Activated T-cell treated with anti-CD3 and anti-CD28 coated beads, Interleukin-2, amount 50 U/mL, for 24 hours (primary cell): ENCODE results near the gene ALDH5A1.

ENCODE experiments used
- DNase-seq: peaks from one replicate; pipeline ENCODE4 v3.0.0-alpha.2; 2020
- H3K27ac Mint-ChIP-seq: 2 replicates; pipeline ENCODE4 v1.8.0; 2020; ENCODE audit warnings: mild to moderate bottlenecking, mixed read lengths
- H3K27me3 Mint-ChIP-seq: 2 replicates; pipeline ENCODE4 v1.8.0; 2020; ENCODE audit warnings: mixed read lengths
- H3K36me3 Mint-ChIP-seq: 2 replicates; pipeline ENCODE4 v1.8.0; 2020; ENCODE audit warnings: low read depth, mixed read lengths
- H3K4me1 Mint-ChIP-seq: 2 replicates; pipeline ENCODE4 v1.8.0; 2020; ENCODE audit warnings: low read depth, mixed read lengths
- H3K4me3 Mint-ChIP-seq: 2 replicates; pipeline ENCODE4 v1.8.0; 2020; ENCODE audit warnings: mild to moderate bottlenecking, moderate library complexity, mixed read lengths
- H3K9me3 Mint-ChIP-seq: 2 replicates; pipeline ENCODE4 v1.8.0; 2020; ENCODE audit warnings: mixed read lengths

Gene ALDH5A1

GRCh38 chr6:24472181-24472580 lies 22.6 kb upstream of the ALDH5A1 start:
- Mint-ChIP-seq H3K27me3 (no peaks in the 10 kb centered on the region), H3K4me1 (no peaks in the 10 kb centered on the region), H3K9me3 (no peaks in the 10 kb centered on the region), H3K4me3 (no peak overlapping the region), H3K36me3 (no peaks in the 10 kb centered on the region), H3K27ac (no peak overlapping the region)
- DNase-seq = no peak

DNA sequence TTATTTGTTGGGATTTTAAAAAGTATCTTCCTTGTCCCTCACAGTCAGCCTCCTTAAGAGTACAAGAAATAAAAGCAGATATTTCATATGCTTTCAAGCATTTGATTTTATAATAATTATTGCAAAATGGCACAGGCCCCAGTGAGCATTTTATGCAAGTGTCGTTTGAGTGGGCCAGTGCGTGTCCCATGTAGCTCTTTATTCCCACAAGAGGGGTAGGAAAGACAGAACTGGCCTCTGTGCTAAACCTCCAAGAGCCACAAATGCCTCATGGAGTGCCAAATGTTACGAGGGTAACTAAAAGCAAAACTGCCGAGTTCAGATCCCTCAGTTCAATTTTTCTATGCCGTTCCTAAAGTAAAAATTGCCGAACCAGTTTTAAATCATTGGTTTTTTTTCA lies 18.1 kb upstream of the ALDH5A1 start:
- Mint-ChIP-seq H3K27ac (no peak overlapping the region), H3K4me3 (no peak overlapping the region), H3K9me3 (no peaks in the 10 kb centered on the region), H3K4me1 (no peaks in the 10 kb centered on the region), H3K36me3 (no peaks in the 10 kb centered on the region), H3K27me3 (no peaks in the 10 kb centered on the region)
- no peak for DNase-seq

GRCh38 chr6:24477070-24477469 lies 17.7 kb upstream of the ALDH5A1 start:
- Mint-ChIP-seq H3K4me3 (no peak overlapping the region), H3K4me1 (no peaks in the 10 kb centered on the region), H3K27ac (no peak overlapping the region), H3K9me3 (no peaks in the 10 kb centered on the region), H3K36me3 (no peaks in the 10 kb centered on the region), H3K27me3 (no peaks in the 10 kb centered on the region)
- DNase-seq = no peak

GRCh38 chr6:24478903-24479302 lies 15.9 kb upstream of the ALDH5A1 start:
- no peaks in the 10 kb centered on the region for H3K36me3 Mint-ChIP-seq
- H3K27ac Mint-ChIP-seq = no peak overlapping the region
- DNase-seq = no peak
- H3K27me3 Mint-ChIP-seq = no peaks in the 10 kb centered on the region
- no peaks in the 10 kb centered on the region for H3K9me3 Mint-ChIP-seq
- no peaks in the 10 kb centered on the region for H3K4me1 Mint-ChIP-seq
- no peak overlapping the region for H3K4me3 Mint-ChIP-seq

DNA sequence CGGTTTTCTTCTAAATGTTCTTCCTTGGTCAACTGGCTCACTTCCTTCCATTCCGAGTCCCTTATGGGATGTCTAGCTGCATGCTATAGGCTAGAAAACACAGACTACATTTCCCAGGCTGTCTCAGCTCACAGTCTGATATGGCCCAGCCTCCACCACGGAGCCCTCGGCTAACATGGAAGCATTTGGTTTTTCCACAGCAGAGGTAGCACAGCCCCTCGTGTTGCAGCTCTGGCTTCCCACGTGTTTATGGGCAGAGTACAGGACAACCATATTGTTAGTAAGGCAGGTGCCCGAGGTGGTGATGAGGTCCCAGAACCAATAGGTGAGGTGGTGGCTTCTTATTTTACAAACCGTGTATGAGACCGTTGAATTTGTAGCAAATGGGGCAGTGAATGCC lies 14.1 kb upstream of the ALDH5A1 start:
- Mint-ChIP-seq H3K27me3 (no peaks in the 10 kb centered on the region), H3K27ac (no peak overlapping the region), H3K36me3 (no peaks in the 10 kb centered on the region), H3K4me3 (no peak overlapping the region), H3K9me3 (no peaks in the 10 kb centered on the region), H3K4me1 (no peaks in the 10 kb centered on the region)
- no peak for DNase-seq

DNA sequence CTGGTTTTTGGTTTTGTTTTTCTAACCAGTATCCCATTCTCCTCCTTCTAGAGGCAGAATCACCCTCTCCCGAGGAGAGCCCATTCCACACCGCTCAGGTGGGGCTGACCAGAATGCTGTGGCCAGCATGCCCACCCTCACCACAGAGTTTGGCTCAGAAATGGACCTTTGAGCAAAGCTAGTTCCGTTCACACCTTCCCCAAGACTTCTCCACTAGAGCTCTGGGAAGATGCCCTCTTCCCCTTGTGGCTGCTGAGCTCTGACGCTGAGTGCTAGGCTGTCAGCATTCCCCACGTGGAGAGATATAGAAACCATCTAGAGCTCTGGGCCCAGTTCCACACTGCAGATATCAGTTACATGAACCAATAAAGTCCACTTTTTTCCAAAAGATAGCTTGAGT lies 13.3 kb upstream of the ALDH5A1 start:
- no peaks in the 10 kb centered on the region for H3K36me3 Mint-ChIP-seq
- no peak for DNase-seq
- H3K27ac Mint-ChIP-seq = no peak overlapping the region
- no peaks in the 10 kb centered on the region for H3K4me1 Mint-ChIP-seq
- no peak overlapping the region for H3K4me3 Mint-ChIP-seq
- no peaks in the 10 kb centered on the region for H3K27me3 Mint-ChIP-seq
- no peaks in the 10 kb centered on the region for H3K9me3 Mint-ChIP-seq

DNA sequence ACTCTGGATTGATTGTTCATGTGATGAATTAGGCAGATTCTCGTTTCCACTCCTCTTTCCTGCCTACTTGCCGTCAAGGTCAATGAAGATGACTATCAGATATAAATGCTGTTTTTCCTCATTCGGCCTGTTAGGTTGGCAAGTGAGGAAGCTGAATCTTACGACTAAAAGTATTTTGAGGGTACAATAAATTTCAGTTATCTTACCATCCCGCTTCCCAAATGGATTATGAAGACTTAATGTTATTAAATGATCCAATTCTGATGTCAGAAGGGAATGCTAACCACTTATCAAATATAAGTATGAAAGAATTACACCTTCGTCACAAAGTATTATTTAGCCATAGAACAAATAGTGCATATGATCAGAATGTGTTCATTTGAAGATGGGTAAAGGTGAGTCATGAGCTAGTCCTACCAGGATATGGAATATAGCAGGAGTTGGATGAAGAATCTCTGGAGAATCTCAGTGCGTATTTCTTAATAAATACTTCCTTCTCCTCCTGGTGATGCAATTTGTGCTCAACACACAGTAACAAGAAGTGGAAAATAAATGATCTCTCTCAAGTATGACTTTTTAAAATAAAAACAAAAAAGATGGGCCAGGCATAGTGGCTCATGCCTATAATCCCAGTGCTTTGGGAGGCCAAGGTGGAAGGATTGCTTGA lies 10.0 kb upstream of the ALDH5A1 start:
- H3K27me3 Mint-ChIP-seq = no peaks in the 10 kb centered on the region
- H3K9me3 Mint-ChIP-seq = no peaks in the 10 kb centered on the region
- H3K36me3 Mint-ChIP-seq = no peaks in the 10 kb centered on the region
- H3K4me3 Mint-ChIP-seq = no peak overlapping the region
- DNase-seq = no peak
- H3K4me1 Mint-ChIP-seq = no peaks in the 10 kb centered on the region
- H3K27ac Mint-ChIP-seq = no peak overlapping the region

GRCh38 chr6:24486065-24486464 lies 8.7 kb upstream of the ALDH5A1 start:
- Mint-ChIP-seq H3K4me1 (no peaks in the 10 kb centered on the region), H3K9me3 (no peaks in the 10 kb centered on the region), H3K4me3 (no peak overlapping the region), H3K27ac (no peak overlapping the region), H3K27me3 (no peaks in the 10 kb centered on the region), H3K36me3 (no peaks in the 10 kb centered on the region)
- no peak for DNase-seq

GRCh38 chr6:24489470-24489869 lies 5.3 kb upstream of the ALDH5A1 start, which contains the start of gene GPLD1:
TSS of gene GPLD1 (minus strand) at chr6:24489578. CDS start at chr6:24489511, 67 bp downstream.
- Mint-ChIP-seq H3K36me3 (no peaks in the 10 kb centered on the region), H3K4me1 (peaks cover 12% of the 10 kb centered on the region), H3K9me3 (no peaks in the 10 kb centered on the region), H3K27ac (no peak within 1 kb of the TSS), H3K4me3 (no peak within 1 kb of the TSS), H3K27me3 (no peaks in the 10 kb centered on the region)
- DNase-seq = no peak

DNA sequence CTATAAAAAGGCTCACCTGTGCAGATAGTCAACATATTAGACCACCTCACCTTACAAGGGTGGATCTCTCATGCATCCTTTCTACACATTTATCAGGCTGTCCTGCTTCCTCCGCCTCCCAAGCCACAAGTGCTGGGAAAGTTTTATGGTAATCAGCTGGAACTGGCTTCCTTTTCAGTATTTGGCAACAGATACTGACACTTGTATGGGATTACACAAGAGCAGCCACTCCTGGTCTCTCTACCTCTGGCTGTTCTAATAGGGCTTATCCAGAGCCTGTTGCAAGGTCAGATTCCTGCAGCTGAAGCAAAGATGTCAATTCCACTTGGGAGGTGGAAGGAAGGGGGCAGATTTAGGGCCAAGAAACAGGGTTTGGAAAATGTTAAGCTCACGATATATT lies 4.9 kb upstream of the ALDH5A1 start:
- Mint-ChIP-seq H3K4me1 (peaks cover 12% of the 10 kb centered on the region), H3K9me3 (no peaks in the 10 kb centered on the region), H3K27ac (no peak overlapping the region), H3K27me3 (no peaks in the 10 kb centered on the region), H3K4me3 (no peak overlapping the region), H3K36me3 (no peaks in the 10 kb centered on the region)
- DNase-seq = no peak

- H3K36me3 Mint-ChIP-seq = no peaks in the 10 kb centered on the region
- no peak overlapping the region for H3K27ac Mint-ChIP-seq
- DNase-seq = no peak
- no peak overlapping the region for H3K4me3 Mint-ChIP-seq
- no peaks in the 10 kb centered on the region for H3K9me3 Mint-ChIP-seq
- H3K27me3 Mint-ChIP-seq = no peaks in the 10 kb centered on the region
- peaks cover 19% of the 10 kb centered on the region for H3K4me1 Mint-ChIP-seq
These were observed 3.8 kb upstream of the ALDH5A1 start for GRCh38 chr6:24490948-24491347.

GRCh38 chr6:24492475-24492874 lies 2.3 kb upstream of the ALDH5A1 start:
- Mint-ChIP-seq H3K27me3 (no peaks in the 10 kb centered on the region), H3K4me3 (no peak overlapping the region), H3K36me3 (peaks cover 9% of the 10 kb centered on the region), H3K9me3 (peaks cover 10% of the 10 kb centered on the region), H3K27ac (no peak overlapping the region), H3K4me1 (peaks cover 23% of the 10 kb centered on the region)
- no peak for DNase-seq

DNA sequence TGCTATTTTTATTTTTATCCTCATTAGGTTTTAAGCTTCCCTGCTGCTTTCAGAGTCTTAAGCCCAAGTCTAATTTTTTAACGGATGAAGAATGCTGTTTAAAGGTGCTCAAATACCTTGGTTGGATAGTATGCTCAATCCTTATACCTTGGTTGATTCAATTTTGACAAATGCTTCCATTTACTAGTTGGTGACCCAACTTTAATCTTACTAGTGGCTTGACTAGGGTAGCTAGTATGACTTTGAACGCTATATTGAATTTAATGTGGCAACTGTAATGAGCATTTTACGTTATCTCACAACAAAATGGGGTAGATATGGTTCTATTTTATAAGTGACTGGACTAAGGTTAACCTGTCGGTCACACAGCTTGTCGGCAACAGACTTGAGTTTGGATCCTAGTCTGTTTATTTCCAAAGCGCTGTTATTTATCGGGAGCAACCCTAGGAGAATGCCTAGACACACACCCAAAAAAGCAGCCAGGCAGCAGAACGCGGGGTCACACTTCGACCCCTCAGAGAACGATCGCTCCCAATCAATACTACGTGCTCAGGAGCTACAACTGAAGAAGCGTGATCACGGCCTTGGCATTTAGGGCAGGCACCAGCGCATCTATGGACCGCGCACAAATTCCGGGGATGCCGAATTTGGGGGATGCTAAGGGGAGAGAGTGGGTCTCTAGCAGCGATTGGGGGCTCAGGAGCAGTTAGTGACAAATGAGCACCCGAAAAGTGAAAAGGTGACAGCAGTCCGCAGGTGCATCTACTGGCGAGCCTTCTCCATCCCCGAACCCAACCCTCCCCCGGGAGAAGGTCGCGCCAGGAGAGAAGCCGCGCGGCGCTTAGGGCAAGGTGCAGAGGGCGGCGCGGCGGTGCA lies 586 bp upstream of the ALDH5A1 start:
- DNase-seq = no peak
- H3K27me3 Mint-ChIP-seq = no peaks in the 10 kb centered on the region
- peaks cover 10% of the 10 kb centered on the region for H3K9me3 Mint-ChIP-seq
- peaks cover 13% of the 10 kb centered on the region for H3K36me3 Mint-ChIP-seq
- H3K4me1 Mint-ChIP-seq = peaks cover 28% of the 10 kb centered on the region
- peak overlapping the region; percentile 80 for H3K4me3 Mint-ChIP-seq
- H3K27ac Mint-ChIP-seq = peak overlapping the region; percentile 72

- peaks cover 10% of the 10 kb centered on the region for H3K9me3 Mint-ChIP-seq
- H3K36me3 Mint-ChIP-seq = peaks cover 17% of the 10 kb centered on the region
- H3K27ac Mint-ChIP-seq = no peak overlapping the region
- no peaks in the 10 kb centered on the region for H3K27me3 Mint-ChIP-seq
- peaks cover 38% of the 10 kb centered on the region for H3K4me1 Mint-ChIP-seq
- H3K4me3 Mint-ChIP-seq = no peak overlapping the region
- DNase-seq = no peak
These were observed 2.6 kb downstream of the ALDH5A1 start for GRCh38 chr6:24497254-24497970.

DNA sequence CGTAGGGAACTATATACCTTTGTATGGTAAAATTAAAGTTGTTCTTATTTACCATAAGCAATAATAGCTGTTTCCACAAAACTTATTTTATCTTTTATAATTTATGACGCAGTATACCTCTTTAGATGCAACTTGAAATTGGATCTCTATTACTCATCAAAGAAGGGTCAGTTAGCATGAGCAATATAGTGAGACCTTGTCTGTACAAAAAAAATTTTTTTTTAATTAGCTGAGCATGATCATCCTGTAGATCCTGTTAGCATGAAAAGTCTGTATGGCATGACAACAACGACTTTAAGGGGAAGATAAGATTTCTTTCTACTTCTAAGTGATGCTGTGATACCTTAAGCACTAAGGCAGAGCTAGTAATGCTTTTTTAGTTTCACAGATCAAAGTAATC lies 5.9 kb downstream of the ALDH5A1 start:
- Mint-ChIP-seq H3K27me3 (no peaks in the 10 kb centered on the region), H3K27ac (no peak overlapping the region), H3K4me1 (peaks cover 20% of the 10 kb centered on the region), H3K9me3 (peaks cover 10% of the 10 kb centered on the region), H3K4me3 (no peak overlapping the region), H3K36me3 (peaks cover 48% of the 10 kb centered on the region)
- no peak for DNase-seq
